T-helper 2 cell treated with Interferon-gamma antibody and Interleukin-4, amounts not matched to agents 5 μg/mL and 100 μg/mL, for 36 hours (primary cell): ENCODE results near the gene TTLL12.

Source experiments
- DNase-seq: peaks from one replicate; pipeline ENCODE4 v3.0.0; 2021; ENCODE audit warnings: low spot score
- H3K27ac Mint-ChIP-seq: one replicate; pipeline ENCODE4 v1.8.0; 2021; ENCODE audit warnings: mild to moderate bottlenecking, mixed read lengths
- H3K27me3 Mint-ChIP-seq: one replicate; pipeline ENCODE4 v1.8.0; 2021; ENCODE audit warnings: low read depth, mixed read lengths
- H3K36me3 Mint-ChIP-seq: one replicate; pipeline ENCODE4 v1.8.0; 2021; ENCODE audit warnings: low read depth, mixed read lengths
- H3K4me1 Mint-ChIP-seq: one replicate; pipeline ENCODE4 v1.8.0; 2021; ENCODE audit warnings: low read depth, mixed read lengths
- H3K4me3 Mint-ChIP-seq: one replicate; pipeline ENCODE4 v1.8.0; 2022; ENCODE audit warnings: mild to moderate bottlenecking, moderate library complexity, mixed read lengths
- H3K9me3 Mint-ChIP-seq: one replicate; pipeline ENCODE4 v1.8.0; 2021; ENCODE audit warnings: mixed read lengths

TTLL12 gene

GRCh38 chr22:43225609-43226008 is 38.7 kb upstream of the TTLL12 start:
- Mint-ChIP-seq H3K27ac (no peak overlapping the region), H3K4me1 (no peaks in the 10 kb centered on the region), H3K9me3 (no peaks in the 10 kb centered on the region), H3K27me3 (no peaks in the 10 kb centered on the region), H3K4me3 (no peak overlapping the region), H3K36me3 (no peaks in the 10 kb centered on the region)
- DNase-seq = no peak

GRCh38 chr22:43222987-43223386 is 36.1 kb upstream of the TTLL12 start:
- Mint-ChIP-seq H3K27me3 (no peaks in the 10 kb centered on the region), H3K9me3 (no peaks in the 10 kb centered on the region), H3K27ac (no peak overlapping the region), H3K4me3 (no peak overlapping the region), H3K4me1 (no peaks in the 10 kb centered on the region), H3K36me3 (no peaks in the 10 kb centered on the region)
- no peak for DNase-seq

- Mint-ChIP-seq H3K4me3 (no peak overlapping the region), H3K27ac (no peak overlapping the region), H3K9me3 (no peaks in the 10 kb centered on the region), H3K27me3 (no peaks in the 10 kb centered on the region), H3K4me1 (no peaks in the 10 kb centered on the region), H3K36me3 (no peaks in the 10 kb centered on the region)
- DNase-seq = no peak
Observed at GRCh38 chr22:43222262-43222661, 35.3 kb upstream of the TTLL12 start.

- no peaks in the 10 kb centered on the region for H3K27me3 Mint-ChIP-seq
- H3K9me3 Mint-ChIP-seq = no peaks in the 10 kb centered on the region
- DNase-seq = no peak
- no peaks in the 10 kb centered on the region for H3K4me1 Mint-ChIP-seq
- H3K4me3 Mint-ChIP-seq = no peak overlapping the region
- H3K36me3 Mint-ChIP-seq = no peaks in the 10 kb centered on the region
- H3K27ac Mint-ChIP-seq = no peak overlapping the region
Observed at GRCh38 chr22:43220625-43221380, 33.9 kb upstream of the TTLL12 start.

- Mint-ChIP-seq H3K4me1 (no peaks in the 10 kb centered on the region), H3K9me3 (no peaks in the 10 kb centered on the region), H3K4me3 (no peak overlapping the region), H3K36me3 (no peaks in the 10 kb centered on the region), H3K27ac (no peak overlapping the region), H3K27me3 (no peaks in the 10 kb centered on the region)
- DNase-seq = no peak
Observed at GRCh38 chr22:43218786-43219185, 31.9 kb upstream of the TTLL12 start.

- Mint-ChIP-seq H3K27me3 (no peaks in the 10 kb centered on the region), H3K36me3 (no peaks in the 10 kb centered on the region), H3K27ac (no peak overlapping the region), H3K4me3 (no peak overlapping the region), H3K4me1 (no peaks in the 10 kb centered on the region), H3K9me3 (no peaks in the 10 kb centered on the region)
- DNase-seq = no peak
Observed at GRCh38 chr22:43217285-43218030, 30.5 kb upstream of the TTLL12 start.

- no peaks in the 10 kb centered on the region for H3K27me3 Mint-ChIP-seq
Observed at GRCh38 chr22:43216738-43217137, 29.8 kb upstream of the TTLL12 start.

GRCh38 chr22:43213962-43214361 is 27.0 kb upstream of the TTLL12 start:
- no peak for DNase-seq
- H3K27me3 Mint-ChIP-seq = no peaks in the 10 kb centered on the region

More at GRCh38 chr22:43216738-43217137, 29.8 kb upstream of the TTLL12 start:
- H3K9me3 Mint-ChIP-seq = no peaks in the 10 kb centered on the region
- no peak for DNase-seq
- H3K4me1 Mint-ChIP-seq = no peaks in the 10 kb centered on the region
- H3K36me3 Mint-ChIP-seq = no peaks in the 10 kb centered on the region
- H3K27ac Mint-ChIP-seq = no peak overlapping the region
- no peak overlapping the region for H3K4me3 Mint-ChIP-seq

GRCh38 chr22:43213051-43213450 is 26.1 kb upstream of the TTLL12 start:
- no peak overlapping the region for H3K4me3 Mint-ChIP-seq
- H3K9me3 Mint-ChIP-seq = no peaks in the 10 kb centered on the region
- DNase-seq = no peak
- no peaks in the 10 kb centered on the region for H3K36me3 Mint-ChIP-seq
- H3K27ac Mint-ChIP-seq = no peak overlapping the region
- H3K27me3 Mint-ChIP-seq = no peaks in the 10 kb centered on the region
- H3K4me1 Mint-ChIP-seq = no peaks in the 10 kb centered on the region

More at GRCh38 chr22:43213962-43214361, 27.0 kb upstream of the TTLL12 start:
- H3K9me3 Mint-ChIP-seq = no peaks in the 10 kb centered on the region
- H3K4me1 Mint-ChIP-seq = no peaks in the 10 kb centered on the region
- H3K36me3 Mint-ChIP-seq = no peaks in the 10 kb centered on the region
- no peak overlapping the region for H3K27ac Mint-ChIP-seq
- no peak overlapping the region for H3K4me3 Mint-ChIP-seq

GRCh38 chr22:43212434-43212952 is 25.6 kb upstream of the TTLL12 start:
- Mint-ChIP-seq H3K4me1 (no peaks in the 10 kb centered on the region), H3K4me3 (no peak overlapping the region), H3K9me3 (no peaks in the 10 kb centered on the region), H3K36me3 (no peaks in the 10 kb centered on the region), H3K27me3 (no peaks in the 10 kb centered on the region), H3K27ac (no peak overlapping the region)
- no peak for DNase-seq

GRCh38 chr22:43211941-43212433 is 25.1 kb upstream of the TTLL12 start:
- H3K27ac Mint-ChIP-seq = no peak overlapping the region
- no peaks in the 10 kb centered on the region for H3K27me3 Mint-ChIP-seq
- H3K9me3 Mint-ChIP-seq = no peaks in the 10 kb centered on the region
- no peaks in the 10 kb centered on the region for H3K36me3 Mint-ChIP-seq
- no peak overlapping the region for H3K4me3 Mint-ChIP-seq
- DNase-seq = no peak
- H3K4me1 Mint-ChIP-seq = no peaks in the 10 kb centered on the region

GRCh38 chr22:43210631-43211515 is 23.9 kb upstream of the TTLL12 start:
- no peak for DNase-seq
- H3K36me3 Mint-ChIP-seq = no peaks in the 10 kb centered on the region
- no peak overlapping the region for H3K4me3 Mint-ChIP-seq
- no peaks in the 10 kb centered on the region for H3K9me3 Mint-ChIP-seq
- H3K27ac Mint-ChIP-seq = no peak overlapping the region
- H3K4me1 Mint-ChIP-seq = no peaks in the 10 kb centered on the region
- H3K27me3 Mint-ChIP-seq = no peaks in the 10 kb centered on the region

- no peaks in the 10 kb centered on the region for H3K36me3 Mint-ChIP-seq
- DNase-seq = no peak
- no peak overlapping the region for H3K27ac Mint-ChIP-seq
- no peaks in the 10 kb centered on the region for H3K27me3 Mint-ChIP-seq
- no peak overlapping the region for H3K4me3 Mint-ChIP-seq
- H3K4me1 Mint-ChIP-seq = no peaks in the 10 kb centered on the region
- no peaks in the 10 kb centered on the region for H3K9me3 Mint-ChIP-seq
Observed at GRCh38 chr22:43209971-43210370, 23.0 kb upstream of the TTLL12 start.
